SK-N-MC (cell line): ENCODE data around the gene RNF144B.

ENCODE experiments used
- DNase-seq: peaks from one replicate; pipeline ENCODE4 v3.0.0-alpha.2; 2011; ENCODE audit warnings: low read depth, low spot score
- H3K27ac ChIP-seq: fragments of 200-600 bp; sonication (generic); 2 replicates; pipeline ENCODE4 v1.5.1; 2016; ENCODE audit warnings: mixed run types
- H3K36me3 ChIP-seq: fragments of 200-600 bp; sonication (generic); 2 replicates; pipeline ENCODE4 v1.6.1; 2017; ENCODE audit warnings: antibody characterized with exemption, low read length, mixed read lengths; ENCODE audit not compliant: insufficient read depth
- H3K4me3 ChIP-seq: fragments of 200-600 bp; sonication (generic); 2 replicates; pipeline ENCODE4 v1.5.1; 2016
- H3K9ac ChIP-seq: fragments of 200-600 bp; sonication (generic); 2 replicates; pipeline ENCODE4 v1.8.0; 2017; ENCODE audit warnings: mixed run types, mixed read lengths; ENCODE audit not compliant: insufficient read length
- H3K9me3 ChIP-seq: fragments of 200-600 bp; sonication (generic); 2 replicates; pipeline ENCODE4 v1.6.1; 2017; ENCODE audit warnings: low read depth, mild to moderate bottlenecking, antibody characterized with exemption, low read length, moderate library complexity, mixed read lengths
- EZH2 ChIP-seq: fragments of 200-600 bp; sonication (generic); IDR thresholded peaks from one replicate; pipeline ENCODE4 v1.6.1; 2017; ENCODE audit warnings: antibody characterized with exemption
- FOXP2 ChIP-seq: optimal IDR thresholded peaks from 2 replicates; pipeline ENCODE3; 2011; ENCODE audit warnings: mild to moderate bottlenecking, moderate library complexity; ENCODE audit not compliant: insufficient read depth; ENCODE audit errors: extremely low read length, control extremely low read depth
- POLR2AphosphoS5 ChIP-seq: IDR thresholded peaks from 2 replicates; pipeline ENCODE4 v1.6.1; 2012; ENCODE audit warnings: mild to moderate bottlenecking, low read depth, low read length, borderline replicate concordance

Gene RNF144B

DNA sequence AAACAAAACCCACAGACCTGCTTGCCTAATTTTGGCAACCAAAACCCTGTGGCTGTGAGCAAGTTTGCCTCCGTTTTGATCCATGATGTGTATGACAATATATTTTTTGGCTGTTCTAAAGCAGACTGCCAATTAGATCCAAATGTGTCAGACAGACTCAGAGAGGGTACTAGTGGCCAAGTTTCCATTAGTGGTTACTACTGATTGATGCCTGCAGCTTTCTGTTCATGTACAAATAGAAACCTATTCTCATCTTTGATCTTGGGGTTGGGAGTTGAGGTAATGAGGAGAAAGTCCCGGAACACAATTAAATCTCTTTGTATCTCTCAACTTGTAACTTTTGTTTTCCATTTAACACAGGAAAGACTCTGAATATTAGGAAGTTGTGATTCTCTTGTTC, 100.9 kb downstream of the RNF144B start:
- DNase-seq, result no peak
- Histone ChIP-seq H3K9ac (no peak overlapping the region), H3K27ac (no peak overlapping the region), H3K9me3 (no peaks in the 10 kb centered on the region), H3K36me3 (no peaks in the 10 kb centered on the region), H3K4me3 (no peak overlapping the region)
- TF ChIP-seq FOXP2 (no peak), EZH2 (no peak), POLR2AphosphoS5 (no peak)

- H3K36me3 ChIP-seq, result no peaks in the 10 kb centered on the region
- no peak overlapping the region for H3K27ac ChIP-seq
- no peak overlapping the region for H3K4me3 ChIP-seq
- H3K9ac ChIP-seq, result no peak overlapping the region
- H3K9me3 ChIP-seq, result no peaks in the 10 kb centered on the region
- TF ChIP-seq EZH2 (no peak), POLR2AphosphoS5 (no peak), FOXP2 (no peak)
- no peak for DNase-seq
These were observed 101.5 kb downstream of the RNF144B start for GRCh38 chr6:18488526-18489270.

DNA sequence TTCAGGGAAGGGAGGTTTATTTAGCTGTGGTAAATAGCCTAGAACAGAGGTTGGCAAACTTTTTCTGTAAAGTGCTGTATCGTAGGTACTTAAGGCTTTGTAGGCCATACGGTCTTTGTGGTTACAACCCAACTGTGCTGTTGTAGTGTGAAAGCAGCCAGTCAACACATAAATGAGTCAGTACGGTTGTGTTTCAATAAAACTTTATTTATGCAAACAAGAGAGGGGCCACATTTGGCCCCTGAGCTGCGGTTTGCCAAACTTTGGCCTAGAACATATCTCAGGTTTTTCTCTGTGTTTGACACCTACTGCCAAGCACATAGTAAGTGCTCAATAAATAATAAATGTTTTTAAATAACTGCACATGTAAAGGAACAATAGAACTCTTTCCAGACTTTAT, 102.2 kb downstream of the RNF144B start:
- Histone ChIP-seq H3K9me3 (no peaks in the 10 kb centered on the region), H3K9ac (no peak overlapping the region), H3K4me3 (no peak overlapping the region), H3K36me3 (no peaks in the 10 kb centered on the region), H3K27ac (no peak overlapping the region)
- no peak for DNase-seq
- TF ChIP-seq POLR2AphosphoS5 (no peak), EZH2 (no peak), FOXP2 (no peak)

GRCh38 chr6:18491308-18492045, 104.3 kb downstream of the RNF144B start:
- TF ChIP-seq FOXP2, result no peak
- no peak for TF ChIP-seq EZH2
- no peak for TF ChIP-seq POLR2AphosphoS5
- Histone ChIP-seq H3K9ac (no peak overlapping the region), H3K9me3 (no peaks in the 10 kb centered on the region), H3K4me3 (no peak overlapping the region), H3K27ac (no peak overlapping the region), H3K36me3 (no peaks in the 10 kb centered on the region)
- DNase-seq, result no peak

- no peak for DNase-seq
- H3K36me3 ChIP-seq, result no peaks in the 10 kb centered on the region
- H3K4me3 ChIP-seq, result no peak overlapping the region
- H3K27ac ChIP-seq, result no peak overlapping the region
- H3K9ac ChIP-seq, result no peak overlapping the region
- TF ChIP-seq EZH2 (no peak), FOXP2 (no peak), POLR2AphosphoS5 (no peak)
- H3K9me3 ChIP-seq, result no peaks in the 10 kb centered on the region
These were observed 105.8 kb downstream of the RNF144B start for GRCh38 chr6:18492972-18493371.

DNA sequence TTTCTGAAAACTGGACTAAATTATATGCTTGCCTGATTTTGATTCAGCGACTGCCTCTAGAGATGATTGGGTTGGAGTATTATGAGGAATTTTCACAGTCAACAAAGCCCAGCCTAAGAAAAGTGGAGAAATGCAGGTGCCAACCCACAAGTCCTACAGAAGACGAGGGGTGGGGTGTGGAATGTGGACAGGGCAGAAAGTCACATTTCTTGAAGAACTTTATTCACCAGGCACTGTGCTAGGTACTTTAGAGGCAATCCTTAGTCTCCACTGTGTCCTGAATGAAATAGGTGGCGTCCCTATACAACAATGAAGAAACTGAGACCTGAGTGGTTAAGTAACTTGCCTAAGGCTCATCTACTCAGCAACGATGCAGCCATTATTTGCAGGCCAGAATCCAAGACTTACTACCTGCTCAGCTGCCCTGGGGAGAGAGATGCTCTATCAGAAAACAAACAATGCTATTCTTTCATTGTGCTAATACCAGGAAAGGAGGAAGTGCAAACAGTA, 106.3 kb downstream of the RNF144B start:
- Histone ChIP-seq H3K4me3 (no peak overlapping the region), H3K36me3 (no peaks in the 10 kb centered on the region), H3K9me3 (no peaks in the 10 kb centered on the region), H3K27ac (no peak overlapping the region), H3K9ac (no peak overlapping the region)
- DNase-seq, result no peak
- TF ChIP-seq EZH2 (no peak), FOXP2 (no peak), POLR2AphosphoS5 (no peak)

DNA sequence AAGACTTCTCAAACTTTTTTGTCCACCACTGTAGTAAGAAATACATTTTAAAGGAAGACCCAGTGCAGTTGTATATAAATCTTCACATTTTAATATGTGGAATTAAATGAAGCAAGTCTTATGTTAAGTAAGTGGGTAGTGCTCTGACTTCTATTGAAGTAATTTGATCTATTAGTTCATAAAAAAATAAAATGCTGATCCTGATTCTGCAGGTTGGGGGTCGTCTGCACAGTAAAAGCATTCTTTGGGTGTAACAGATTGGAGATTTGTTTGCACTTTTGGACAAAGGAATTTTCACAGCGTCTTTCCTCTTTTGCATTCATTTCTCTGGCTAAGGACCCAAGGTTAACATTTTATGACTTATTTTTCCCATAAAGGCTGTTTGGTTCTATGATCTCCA, 106.8 kb downstream of the RNF144B start:
- Histone ChIP-seq H3K9me3 (no peaks in the 10 kb centered on the region), H3K9ac (no peak overlapping the region), H3K27ac (no peak overlapping the region), H3K36me3 (no peaks in the 10 kb centered on the region), H3K4me3 (no peak overlapping the region)
- DNase-seq, result no peak
- TF ChIP-seq FOXP2 (no peak), EZH2 (no peak), POLR2AphosphoS5 (no peak)

DNA sequence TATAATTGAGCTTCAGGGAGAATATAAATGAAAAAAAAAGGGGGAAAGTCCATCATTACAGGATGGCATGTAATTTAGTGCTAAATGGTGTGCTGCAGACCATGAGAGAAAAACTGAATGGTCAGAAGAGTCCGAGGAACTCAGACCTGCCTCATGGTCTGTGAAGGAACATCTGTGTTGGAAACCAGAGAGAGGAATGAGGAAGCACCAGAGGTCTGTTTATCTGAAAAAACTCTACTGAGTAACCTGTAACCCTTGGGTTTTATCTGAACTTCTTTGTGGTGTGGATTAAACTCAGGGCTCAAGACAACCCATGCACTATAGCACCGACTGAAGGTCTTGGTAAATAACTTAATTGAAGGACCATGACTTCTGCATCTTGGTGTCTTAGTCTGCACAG, 108.1 kb downstream of the RNF144B start:
- TF ChIP-seq POLR2AphosphoS5 (no peak), EZH2 (no peak), FOXP2 (no peak)
- no peaks in the 10 kb centered on the region for H3K9me3 ChIP-seq
- H3K9ac ChIP-seq, result no peak overlapping the region
- H3K27ac ChIP-seq, result no peak overlapping the region
- no peaks in the 10 kb centered on the region for H3K36me3 ChIP-seq
- no peak overlapping the region for H3K4me3 ChIP-seq
- DNase-seq, result no peak

GRCh38 chr6:18496462-18496861, 109.3 kb downstream of the RNF144B start:
- TF ChIP-seq POLR2AphosphoS5 (no peak), EZH2 (no peak), FOXP2 (no peak)
- Histone ChIP-seq H3K4me3 (no peak overlapping the region), H3K36me3 (no peaks in the 10 kb centered on the region), H3K27ac (no peak overlapping the region), H3K9ac (no peak overlapping the region), H3K9me3 (no peaks in the 10 kb centered on the region)
- no peak for DNase-seq
